SK-N-SH (cell line): ENCODE results near the gene OPCML.

Experiments used
- CHD2 ChIP-seq: fragments of 150-350 bp; IDR thresholded peaks from 2 replicates; pipeline ENCODE4 v1.6.1; 2018; ENCODE audit warnings: low read length; ENCODE audit not compliant: partially characterized antibody
- ELF1 ChIP-seq: IDR thresholded peaks from 2 replicates; pipeline ENCODE4 v1.4.0; 2012
- EP300 ChIP-seq, 2 experiments: IDR thresholded peaks; 2 replicates each; pipeline versions ENCODE4 v1.4.0 to v1.6.1; 2012; ENCODE audit warnings: borderline replicate concordance in 1 of 2, low read depth in 1 of 2, low read length in 1 of 2
- EZH2phosphoT487 ChIP-seq: fragments of 200-600 bp; sonication (generic); IDR thresholded peaks from 2 replicates; pipeline ENCODE4 v1.6.1; 2017; ENCODE audit warnings: low read depth, mixed run types, mild to moderate bottlenecking, antibody characterized with exemption, moderate library complexity, borderline replicate concordance
- FOXM1 ChIP-seq: IDR thresholded peaks from 2 replicates; pipeline ENCODE4 v1.4.0; 2012; ENCODE audit warnings: low read depth, mild to moderate bottlenecking
- GABPA ChIP-seq: IDR thresholded peaks from 2 replicates; pipeline ENCODE4 v1.4.0; 2012; ENCODE audit warnings: low read depth, mild to moderate bottlenecking
- GATA2 ChIP-seq: sonication (generic); formaldehyde crosslinking; IDR thresholded peaks from 2 replicates; pipeline ENCODE4 v1.5.0; 2020; ENCODE audit warnings: mild to moderate bottlenecking, missing genetic modification reagents
- JUND ChIP-seq: IDR thresholded peaks from 2 replicates; pipeline ENCODE4 v1.4.0; 2012
- MXI1 ChIP-seq: IDR thresholded peaks from 2 replicates; pipeline ENCODE4 v1.6.1; 2012; ENCODE audit warnings: mild to moderate bottlenecking, low read depth, low read length, improper control_type of control experiment
- POLR2AphosphoS5 ChIP-seq: IDR thresholded peaks from 2 replicates; pipeline ENCODE4 v1.6.1; 2012; ENCODE audit warnings: low read depth, low read length
- RFX5 ChIP-seq: IDR thresholded peaks from 2 replicates; pipeline ENCODE4 v1.6.1; 2012; ENCODE audit warnings: mild to moderate bottlenecking, improper control_type of control experiment, low read length
- SMC3 ChIP-seq: IDR thresholded peaks from 2 replicates; pipeline ENCODE4 v1.6.1; 2012; ENCODE audit warnings: low read depth, low read length, improper control_type of control experiment
- TF ChIP-seq, protein P1 (sequence below): fragments of 200-600 bp; sonication (generic); IDR thresholded peaks from 2 replicates; pipeline ENCODE4 v1.6.1; 2017; ENCODE audit warnings: antibody characterized with exemption, mild to moderate bottlenecking, moderate library complexity
- TF ChIP-seq, protein P2 (sequence below): IDR thresholded peaks from 2 replicates; pipeline ENCODE4; 2012

DNA sequence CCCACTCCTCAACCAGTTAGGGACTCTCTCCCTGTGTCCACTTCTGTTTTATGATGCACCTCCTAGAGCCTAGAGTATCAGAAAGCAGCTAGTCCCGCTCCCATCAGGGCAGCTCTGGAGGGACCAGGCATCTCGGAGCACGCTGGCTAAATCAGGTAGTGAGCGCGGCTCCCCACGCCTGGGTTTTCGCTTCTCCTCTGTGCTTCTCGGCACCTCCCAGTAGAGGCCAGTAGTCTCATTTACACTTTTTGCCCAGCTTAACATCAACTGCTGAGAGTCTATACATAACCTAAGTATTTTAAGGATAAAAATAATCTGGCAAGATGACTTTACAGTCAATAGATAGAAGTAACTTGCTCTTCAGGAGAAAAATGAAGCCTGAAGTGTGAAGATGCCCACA lies 473.8 kb downstream of the OPCML start:
- TF ChIP-seq EP300 (IDR thresholded peaks at IDR 0.05; ENCODE audit: borderline replicate concordance in 1 of 2, low read depth in 1 of 2, low read length in 1 of 2) = no peak
- TF ChIP-seq, protein P1, sequence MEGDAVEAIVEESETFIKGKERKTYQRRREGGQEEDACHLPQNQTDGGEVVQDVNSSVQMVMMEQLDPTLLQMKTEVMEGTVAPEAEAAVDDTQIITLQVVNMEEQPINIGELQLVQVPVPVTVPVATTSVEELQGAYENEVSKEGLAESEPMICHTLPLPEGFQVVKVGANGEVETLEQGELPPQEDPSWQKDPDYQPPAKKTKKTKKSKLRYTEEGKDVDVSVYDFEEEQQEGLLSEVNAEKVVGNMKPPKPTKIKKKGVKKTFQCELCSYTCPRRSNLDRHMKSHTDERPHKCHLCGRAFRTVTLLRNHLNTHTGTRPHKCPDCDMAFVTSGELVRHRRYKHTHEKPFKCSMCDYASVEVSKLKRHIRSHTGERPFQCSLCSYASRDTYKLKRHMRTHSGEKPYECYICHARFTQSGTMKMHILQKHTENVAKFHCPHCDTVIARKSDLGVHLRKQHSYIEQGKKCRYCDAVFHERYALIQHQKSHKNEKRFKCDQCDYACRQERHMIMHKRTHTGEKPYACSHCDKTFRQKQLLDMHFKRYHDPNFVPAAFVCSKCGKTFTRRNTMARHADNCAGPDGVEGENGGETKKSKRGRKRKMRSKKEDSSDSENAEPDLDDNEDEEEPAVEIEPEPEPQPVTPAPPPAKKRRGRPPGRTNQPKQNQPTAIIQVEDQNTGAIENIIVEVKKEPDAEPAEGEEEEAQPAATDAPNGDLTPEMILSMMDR = no peak
- TF ChIP-seq ELF1 = no peak
- TF ChIP-seq EZH2phosphoT487 = no peak
- no peak for TF ChIP-seq POLR2AphosphoS5
- TF ChIP-seq JUND = no peak
- no peak for TF ChIP-seq GABPA
- no peak for TF ChIP-seq CHD2
- TF ChIP-seq SMC3 = no peak
- no peak for TF ChIP-seq MXI1
- TF ChIP-seq, protein P2, sequence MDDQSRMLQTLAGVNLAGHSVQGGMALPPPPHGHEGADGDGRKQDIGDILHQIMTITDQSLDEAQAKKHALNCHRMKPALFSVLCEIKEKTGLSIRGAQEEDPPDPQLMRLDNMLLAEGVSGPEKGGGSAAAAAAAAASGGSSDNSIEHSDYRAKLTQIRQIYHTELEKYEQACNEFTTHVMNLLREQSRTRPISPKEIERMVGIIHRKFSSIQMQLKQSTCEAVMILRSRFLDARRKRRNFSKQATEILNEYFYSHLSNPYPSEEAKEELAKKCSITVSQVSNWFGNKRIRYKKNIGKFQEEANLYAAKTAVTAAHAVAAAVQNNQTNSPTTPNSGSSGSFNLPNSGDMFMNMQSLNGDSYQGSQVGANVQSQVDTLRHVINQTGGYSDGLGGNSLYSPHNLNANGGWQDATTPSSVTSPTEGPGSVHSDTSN = no peak
- no peak for TF ChIP-seq GATA2 (CRISPR knock-in tag)
- no peak for TF ChIP-seq FOXM1
- no peak for TF ChIP-seq RFX5
